ENCODE results near the gene GPD1. TPM values are rescaled to one million over a fixed set of nuclear protein-coding genes. Genes with fewer than 3 reads are reported as not detected.

GPD1 gene
- total RNA-seq, 1 donor from 2014 or later: 0.81 TPM

DNA sequence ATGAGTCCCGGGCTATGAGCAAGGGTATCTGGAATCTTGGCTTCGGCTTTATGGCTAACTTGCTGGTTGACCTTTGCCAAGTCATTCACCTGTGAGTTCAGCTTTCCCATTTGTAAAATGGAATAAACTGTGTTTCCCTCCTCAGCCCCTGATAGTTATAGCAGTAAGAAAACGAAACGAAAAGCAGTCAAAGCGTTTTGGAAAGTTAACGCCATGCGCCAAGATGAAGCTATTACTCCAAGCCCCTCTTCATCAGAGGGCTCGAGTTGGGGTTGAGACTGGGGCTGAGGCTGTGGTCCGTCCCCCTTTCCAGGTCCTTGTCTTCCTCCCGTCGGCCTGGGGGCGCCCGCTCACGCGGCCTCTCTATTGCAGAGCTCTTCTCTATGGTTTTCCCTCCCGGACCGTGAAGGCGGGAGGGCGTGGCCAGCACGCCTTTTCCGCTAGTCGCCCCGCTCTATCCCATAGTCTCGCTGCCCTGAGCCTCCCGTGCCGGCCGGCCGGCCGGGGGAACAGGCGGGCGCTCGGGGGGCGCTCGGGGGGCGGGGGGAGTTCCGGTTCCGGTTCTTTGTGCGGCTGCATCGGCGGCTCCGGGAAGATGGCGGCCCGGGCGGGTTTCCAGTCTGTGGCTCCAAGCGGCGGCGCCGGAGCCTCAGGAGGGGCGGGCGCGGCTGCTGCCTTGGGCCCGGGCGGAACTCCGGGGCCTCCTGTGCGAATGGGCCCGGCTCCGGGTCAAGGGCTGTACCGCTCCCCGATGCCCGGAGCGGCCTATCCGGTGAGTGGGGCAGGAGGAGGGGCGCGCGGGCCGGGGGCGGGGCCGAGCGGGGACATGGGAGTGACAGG is 18.8 kb upstream of the GPD1 start, which contains the start of gene SMARCD1:
TSS of gene SMARCD1 (plus strand) at position 568 of the 840 bp plus-strand sequence. CDS start at position 596, 28 bp downstream.
- Mint-ChIP-seq H3K36me3 (ENCODE audit: unreplicated experiment) (peaks cover 4% of the 10 kb centered on the region), H3K27me3 (ENCODE audit: unreplicated experiment) (peaks cover 13% of the 10 kb centered on the region), H3K9me3 (ENCODE audit: unreplicated experiment) (peaks cover 11% of the 10 kb centered on the region), H3K4me1 (ENCODE audit: low read depth, unreplicated experiment) (peaks cover 11% of the 10 kb centered on the region), H3K27ac (ENCODE audit: unreplicated experiment) (peak within 1 kb of the TSS; percentile 88), H3K4me3 (ENCODE audit: unreplicated experiment) (peak within 1 kb of the TSS; percentile 95)
- DNase-seq: peak; percentile 92
- TF ChIP-seq, protein P1, sequence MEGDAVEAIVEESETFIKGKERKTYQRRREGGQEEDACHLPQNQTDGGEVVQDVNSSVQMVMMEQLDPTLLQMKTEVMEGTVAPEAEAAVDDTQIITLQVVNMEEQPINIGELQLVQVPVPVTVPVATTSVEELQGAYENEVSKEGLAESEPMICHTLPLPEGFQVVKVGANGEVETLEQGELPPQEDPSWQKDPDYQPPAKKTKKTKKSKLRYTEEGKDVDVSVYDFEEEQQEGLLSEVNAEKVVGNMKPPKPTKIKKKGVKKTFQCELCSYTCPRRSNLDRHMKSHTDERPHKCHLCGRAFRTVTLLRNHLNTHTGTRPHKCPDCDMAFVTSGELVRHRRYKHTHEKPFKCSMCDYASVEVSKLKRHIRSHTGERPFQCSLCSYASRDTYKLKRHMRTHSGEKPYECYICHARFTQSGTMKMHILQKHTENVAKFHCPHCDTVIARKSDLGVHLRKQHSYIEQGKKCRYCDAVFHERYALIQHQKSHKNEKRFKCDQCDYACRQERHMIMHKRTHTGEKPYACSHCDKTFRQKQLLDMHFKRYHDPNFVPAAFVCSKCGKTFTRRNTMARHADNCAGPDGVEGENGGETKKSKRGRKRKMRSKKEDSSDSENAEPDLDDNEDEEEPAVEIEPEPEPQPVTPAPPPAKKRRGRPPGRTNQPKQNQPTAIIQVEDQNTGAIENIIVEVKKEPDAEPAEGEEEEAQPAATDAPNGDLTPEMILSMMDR (IDR thresholded peaks at IDR 0.05; ENCODE audit: partially characterized antibody, unreplicated experiment): no peak

DNA sequence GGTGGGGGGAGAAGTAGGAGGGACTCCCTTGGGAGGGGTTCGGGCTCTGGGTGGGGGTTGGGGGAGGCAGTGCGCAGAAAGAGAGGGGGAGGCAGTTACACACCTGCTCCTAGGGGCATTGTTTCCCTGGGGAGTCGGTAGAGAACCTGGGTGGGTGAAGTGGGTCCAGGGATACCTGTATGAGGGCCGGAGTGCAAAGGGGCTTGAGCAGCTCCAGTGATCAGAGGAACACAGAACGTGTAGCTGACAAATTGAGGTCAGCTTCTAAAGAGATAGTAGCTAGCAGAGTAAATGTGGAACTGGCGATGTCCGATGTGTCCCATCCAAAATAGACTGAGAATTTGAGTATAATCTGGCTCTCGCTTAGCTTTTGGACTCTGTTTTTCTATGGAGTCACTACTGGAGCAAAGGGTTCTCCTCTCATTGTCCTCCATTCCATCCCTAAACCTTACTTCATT is 18.2 kb upstream of the GPD1 start:
- no peak for DNase-seq
- Mint-ChIP-seq H3K36me3 (ENCODE audit: unreplicated experiment) (no peaks in the 10 kb centered on the region), H3K4me1 (ENCODE audit: low read depth, unreplicated experiment) (peaks cover 11% of the 10 kb centered on the region), H3K9me3 (ENCODE audit: unreplicated experiment) (peaks cover 11% of the 10 kb centered on the region), H3K27ac (ENCODE audit: unreplicated experiment) (peak overlapping the region; percentile 88), H3K4me3 (ENCODE audit: unreplicated experiment) (peak overlapping the region; percentile 95), H3K27me3 (ENCODE audit: unreplicated experiment) (peaks cover 9% of the 10 kb centered on the region)
- TF ChIP-seq, protein P1 (IDR thresholded peaks at IDR 0.05; ENCODE audit: partially characterized antibody, unreplicated experiment): no peak

DNA sequence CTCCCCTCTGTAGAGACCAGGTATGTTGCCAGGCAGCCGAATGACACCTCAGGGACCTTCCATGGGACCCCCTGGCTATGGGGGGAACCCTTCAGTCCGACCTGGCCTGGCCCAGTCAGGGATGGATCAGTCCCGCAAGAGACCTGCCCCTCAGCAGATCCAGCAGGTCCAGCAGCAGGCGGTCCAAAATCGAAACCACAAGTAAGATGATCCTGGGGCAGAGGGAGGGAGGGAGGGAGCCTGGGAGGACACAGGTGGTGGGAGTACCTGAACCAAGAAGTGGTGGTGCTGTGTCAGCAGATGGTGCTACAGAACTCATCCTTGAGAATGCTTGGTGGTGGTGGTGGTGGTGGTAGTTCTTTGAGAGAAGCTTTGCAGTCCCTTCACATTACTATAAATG is 17.7 kb upstream of the GPD1 start:
- no peak for DNase-seq
- peak overlapping the region; percentile 88 for H3K27ac Mint-ChIP-seq (ENCODE audit: unreplicated experiment)
- TF ChIP-seq, protein P1 (IDR thresholded peaks at IDR 0.05; ENCODE audit: partially characterized antibody, unreplicated experiment): no peak
- H3K36me3 Mint-ChIP-seq (ENCODE audit: unreplicated experiment): no peaks in the 10 kb centered on the region
- peaks cover 11% of the 10 kb centered on the region for H3K9me3 Mint-ChIP-seq (ENCODE audit: unreplicated experiment)
- peaks cover 11% of the 10 kb centered on the region for H3K4me1 Mint-ChIP-seq (ENCODE audit: low read depth, unreplicated experiment)
- H3K4me3 Mint-ChIP-seq (ENCODE audit: unreplicated experiment): peak overlapping the region; percentile 95
- peaks cover 9% of the 10 kb centered on the region for H3K27me3 Mint-ChIP-seq (ENCODE audit: unreplicated experiment)

DNA sequence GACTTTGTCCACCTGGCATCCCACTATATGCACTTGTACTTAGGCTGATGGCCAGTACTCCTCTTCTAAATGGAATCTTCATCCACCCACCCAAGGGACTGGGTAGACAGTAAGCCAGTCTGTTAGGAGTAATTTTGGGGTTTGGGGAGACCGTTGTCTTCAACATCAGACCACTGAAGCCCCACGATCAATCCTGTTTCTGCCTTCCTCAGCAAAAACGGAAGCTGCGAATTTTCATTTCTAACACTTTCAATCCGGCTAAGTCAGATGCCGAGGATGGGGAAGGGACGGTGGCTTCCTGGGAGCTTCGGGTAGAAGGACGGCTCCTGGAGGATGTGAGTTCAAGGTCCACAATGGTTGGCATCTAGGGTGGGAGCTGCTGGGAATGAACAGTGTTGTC is 16.7 kb upstream of the GPD1 start:
- Mint-ChIP-seq H3K4me3 (ENCODE audit: unreplicated experiment) (peak overlapping the region; percentile 58), H3K4me1 (ENCODE audit: low read depth, unreplicated experiment) (peaks cover 11% of the 10 kb centered on the region), H3K9me3 (ENCODE audit: unreplicated experiment) (peaks cover 11% of the 10 kb centered on the region), H3K36me3 (ENCODE audit: unreplicated experiment) (no peaks in the 10 kb centered on the region), H3K27me3 (ENCODE audit: unreplicated experiment) (peaks cover 9% of the 10 kb centered on the region), H3K27ac (ENCODE audit: unreplicated experiment) (peak overlapping the region; percentile 26)
- DNase-seq: no peak
- TF ChIP-seq, protein P1 (IDR thresholded peaks at IDR 0.05; ENCODE audit: partially characterized antibody, unreplicated experiment): no peak

DNA sequence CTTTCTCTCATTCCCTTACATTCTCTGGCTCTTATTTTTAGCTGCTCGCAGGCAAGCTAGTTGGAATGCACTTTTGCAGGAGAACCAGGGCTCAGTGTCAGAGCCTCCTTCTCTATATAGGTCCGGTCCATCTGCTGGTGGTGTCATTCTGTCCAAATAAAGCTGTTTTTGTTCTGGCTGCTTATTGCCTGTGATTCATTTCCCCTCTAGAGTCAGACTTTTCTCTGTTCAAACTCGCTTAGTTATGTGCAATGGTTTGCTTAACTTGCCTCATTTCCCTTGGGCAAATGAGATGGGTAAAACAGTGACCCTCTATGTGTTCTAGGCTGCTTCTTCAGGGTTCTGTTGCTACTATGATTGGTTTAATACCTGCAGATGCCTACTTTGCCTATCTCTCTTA is 15.8 kb upstream of the GPD1 start:
- Mint-ChIP-seq H3K27ac (ENCODE audit: unreplicated experiment) (no peak overlapping the region), H3K9me3 (ENCODE audit: unreplicated experiment) (peaks cover 11% of the 10 kb centered on the region), H3K36me3 (ENCODE audit: unreplicated experiment) (no peaks in the 10 kb centered on the region), H3K27me3 (ENCODE audit: unreplicated experiment) (peaks cover 5% of the 10 kb centered on the region), H3K4me1 (ENCODE audit: low read depth, unreplicated experiment) (peaks cover 8% of the 10 kb centered on the region), H3K4me3 (ENCODE audit: unreplicated experiment) (no peak overlapping the region)
- DNase-seq: no peak
- TF ChIP-seq, protein P1 (IDR thresholded peaks at IDR 0.05; ENCODE audit: partially characterized antibody, unreplicated experiment): no peak

Measured in glutamatergic neuron (in vitro differentiated cells).